Muscle of arm (tissue), 12 donors: Measurements from ENCODE around the gene KLF8. TPM values are rescaled to one million over a fixed set of nuclear protein-coding genes. Genes with fewer than 3 reads are reported as not detected.

Source experiments
- DNase-seq: peaks from one replicate; pipeline ENCODE4 v3.0.0-alpha.2; 2013
- polyA plus RNA-seq, 12 donors: library from polyadenylated mRNA; unstranded; fragments of 120-200 nt; gene quantifications; one replicate each; pipeline ENCODE4 v1.2.1, GENCODE V29; 2013; ENCODE audit not compliant: insufficient read length in 12 of 12

KLF8 gene
- polyA plus RNA-seq, 12 donors, result 2.6 to 15.8 (median 6.5) TPM; not detected in 1

GRCh38 chrX:56308726-56309125, 76.6 kb downstream of the KLF8 start:
- DNase-seq, result no peak

DNA sequence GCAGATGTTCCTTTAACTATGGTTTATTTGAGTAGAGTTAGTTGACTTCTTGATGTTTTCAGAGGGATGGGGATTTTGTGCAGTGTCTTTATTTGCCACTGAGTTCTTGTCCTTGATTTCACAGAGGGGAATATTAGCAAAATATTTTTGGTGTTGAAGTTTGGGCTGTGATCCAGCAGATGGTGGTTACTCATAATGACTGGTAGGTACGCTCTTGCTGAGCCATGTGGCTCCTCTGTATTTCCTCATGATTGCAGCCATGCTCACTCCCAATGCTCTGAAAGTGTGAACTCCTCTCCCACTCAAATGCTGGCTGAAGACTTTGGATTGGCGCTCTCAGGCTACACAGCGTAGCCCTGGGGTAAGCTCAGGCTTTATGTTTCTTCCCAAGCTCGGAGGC, 77.7 kb downstream of the KLF8 start:
- no peak for DNase-seq

DNA sequence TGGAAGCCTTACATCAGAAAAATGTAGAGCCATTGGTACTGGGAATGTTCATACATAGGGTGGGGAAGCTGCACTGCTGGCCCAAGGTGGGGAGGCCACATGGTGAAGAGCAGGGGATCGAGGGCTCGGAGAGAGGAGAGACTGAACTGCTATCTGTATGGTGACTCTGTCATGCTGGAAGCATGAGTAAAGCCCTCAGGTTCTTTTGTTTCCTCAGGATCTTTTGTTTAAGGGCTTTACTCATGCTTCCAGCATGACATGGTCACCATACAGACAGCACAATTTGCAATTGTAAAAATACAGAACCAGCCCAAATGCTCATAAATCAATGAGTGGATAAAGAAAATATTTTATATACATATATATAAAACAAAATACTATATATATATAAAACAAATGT, 78.4 kb downstream of the KLF8 start:
- no peak for DNase-seq

- no peak for DNase-seq
Measured at GRCh38 chrX:56313308-56313707, 81.2 kb downstream of the KLF8 start.

GRCh38 chrX:56314334-56314733, 82.2 kb downstream of the KLF8 start:
- DNase-seq, result no peak

- no peak for DNase-seq
Measured at GRCh38 chrX:56318076-56318475, 85.9 kb downstream of the KLF8 start.

DNA sequence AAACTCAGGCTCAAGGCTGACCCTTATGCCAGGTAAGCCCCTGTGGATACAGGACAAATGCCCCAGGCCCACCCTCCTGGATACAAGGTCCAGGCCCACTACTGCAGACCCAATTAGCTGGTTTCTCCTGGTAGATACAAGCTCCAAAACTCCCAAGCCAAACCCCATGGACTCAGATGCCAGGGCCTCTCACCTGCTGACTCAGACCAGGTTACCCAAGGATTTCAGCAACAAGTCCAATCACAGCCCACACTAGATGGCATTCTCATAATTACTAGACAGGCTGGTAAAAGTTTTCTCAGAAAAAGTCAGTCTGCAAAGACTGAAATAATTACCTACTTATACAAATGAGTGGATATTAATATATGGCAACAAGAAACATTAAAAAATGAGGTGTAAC, 87.0 kb downstream of the KLF8 start:
- no peak for DNase-seq
